ENCODE measurements around the gene FOXP4.

DNA sequence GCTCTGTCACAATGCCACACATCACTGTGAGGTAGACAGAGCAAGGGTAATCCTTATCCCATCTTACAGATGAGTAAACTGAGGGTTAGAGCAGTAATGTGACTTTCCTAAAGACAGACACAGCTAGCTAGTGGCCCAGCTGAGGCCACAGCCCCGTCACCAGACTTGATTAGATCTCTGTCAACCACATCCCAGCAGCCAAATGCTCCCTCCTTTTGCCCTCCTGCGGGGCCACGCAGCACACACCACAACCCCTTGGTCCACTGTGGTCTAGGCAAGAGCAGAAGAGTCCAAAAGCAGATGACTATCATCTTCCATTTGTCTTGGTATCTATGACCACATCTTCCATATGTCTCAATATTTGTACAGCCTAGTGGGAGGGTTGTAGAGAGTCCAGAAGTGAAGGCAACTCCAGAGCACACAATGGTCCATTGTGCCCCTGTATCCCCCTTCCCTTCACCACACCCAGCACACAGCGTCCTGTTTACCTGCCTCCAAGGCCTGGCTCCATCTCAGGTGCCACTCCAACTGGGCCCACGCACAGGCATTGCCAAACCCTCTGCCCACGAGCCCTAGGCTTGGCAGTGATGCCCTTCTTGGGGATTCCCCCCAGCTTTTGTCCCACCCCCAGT is 47.1 kb upstream of the FOXP4 start:
- TF ChIP-seq POLR2A (IDR thresholded peaks at IDR 0.05; ENCODE audit: low read length) (no peak), GATA1 (IDR thresholded peaks at IDR 0.05; ENCODE audit: low read depth, low read length) (no peak)
